Lung microvascular endothelial cell (primary cell): Measurements from ENCODE around the gene ADD1. TPM values are rescaled to one million over a fixed set of nuclear protein-coding genes. Genes with fewer than 3 reads are reported as not detected.
A peak's percentile ranks its signal among the peaks of the same experiment; 100 is the strongest.

Experiments
- DNase-seq, 2 donors: peaks; one replicate each; pipeline versions ENCODE4 v3.0.0 to v3.0.0-alpha.2; 2010; ENCODE audit warnings: low read depth in 2 of 2
- total RNA-seq: library from RNA; depleted of rRNA; stranded (reverse); fragments of >200 nt; gene quantifications from 2 replicates; pipeline ENCODE4 v1.2.1, GENCODE V29; 2014

ADD1 gene
- total RNA-seq, 1 donor from 2014 or later: 156 TPM

- DNase-seq: peak in 1 of 2 donors; percentile 44
Measured at GRCh38 chr4:2859514-2859913, 15.9 kb downstream of the ADD1 start.

DNA sequence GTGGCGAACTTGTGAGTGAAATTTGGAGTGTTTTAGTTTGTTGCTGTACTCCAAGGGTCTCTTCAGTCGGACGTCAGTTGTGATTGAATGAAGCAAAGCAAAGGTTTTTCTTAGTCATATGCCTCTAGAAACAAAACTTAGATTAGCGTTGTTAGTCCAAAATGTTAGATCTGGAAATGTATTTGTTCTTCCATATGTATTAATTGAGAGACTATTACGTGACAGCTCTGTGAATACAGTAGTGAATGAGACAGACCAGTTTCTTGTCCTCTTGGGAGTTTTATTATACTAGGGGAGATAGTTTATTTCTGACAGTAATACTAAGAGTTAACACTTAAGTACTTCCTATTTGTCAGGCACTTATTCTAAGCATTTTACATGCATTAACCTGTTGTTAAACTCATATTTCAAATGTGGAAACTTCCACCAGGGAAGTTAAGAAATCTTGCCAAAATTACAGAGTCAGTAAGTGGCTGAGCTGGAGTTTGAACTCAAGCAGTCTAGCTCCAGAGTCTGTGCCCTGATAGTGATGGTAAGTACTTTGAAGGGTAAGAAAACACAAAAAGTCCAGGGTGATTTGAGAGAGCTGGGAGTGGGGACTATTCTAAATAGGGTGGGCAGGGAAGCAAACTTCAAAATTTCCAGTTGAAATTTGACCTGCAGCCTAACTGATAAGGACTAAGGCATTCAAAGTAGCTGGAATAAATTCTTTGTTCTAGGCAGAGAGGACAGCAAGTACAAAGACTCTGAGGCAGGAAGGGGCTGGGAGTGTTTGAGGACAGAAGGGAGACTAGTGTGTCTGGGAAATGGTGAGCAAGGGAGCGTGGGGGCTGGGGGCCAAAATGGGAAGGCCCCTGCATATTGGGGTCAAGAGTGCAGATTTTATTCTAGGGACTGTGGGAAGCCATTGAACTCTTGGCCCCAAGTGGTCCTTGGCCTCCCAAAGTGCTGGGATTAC, 17.0 kb downstream of the ADD1 start:
- peak; percentile 24 to 46 for DNase-seq

- no peak for DNase-seq
Measured at GRCh38 chr4:2861631-2862436, 18.2 kb downstream of the ADD1 start.

DNA sequence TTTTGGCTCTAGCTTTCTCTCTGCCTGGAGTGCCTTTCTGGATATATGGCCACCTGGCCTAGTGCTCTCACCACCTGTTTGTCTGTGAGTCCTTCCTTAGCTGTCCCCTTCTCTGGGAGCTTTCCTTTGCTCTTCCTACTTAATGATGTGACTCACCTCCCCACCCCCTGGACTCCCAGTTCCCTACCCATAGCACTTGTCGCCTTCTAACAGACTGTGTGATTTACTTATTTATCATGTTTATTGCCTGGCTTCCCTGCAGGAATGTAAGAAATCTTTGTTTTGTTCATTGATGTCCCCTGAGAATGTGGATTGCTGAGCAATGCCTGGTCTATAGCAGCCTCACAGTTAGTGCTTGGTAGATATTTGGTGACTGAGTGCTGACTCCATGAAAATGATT, 18.9 kb downstream of the ADD1 start:
- DNase-seq: peak in 1 of 2 donors; percentile 51

DNA sequence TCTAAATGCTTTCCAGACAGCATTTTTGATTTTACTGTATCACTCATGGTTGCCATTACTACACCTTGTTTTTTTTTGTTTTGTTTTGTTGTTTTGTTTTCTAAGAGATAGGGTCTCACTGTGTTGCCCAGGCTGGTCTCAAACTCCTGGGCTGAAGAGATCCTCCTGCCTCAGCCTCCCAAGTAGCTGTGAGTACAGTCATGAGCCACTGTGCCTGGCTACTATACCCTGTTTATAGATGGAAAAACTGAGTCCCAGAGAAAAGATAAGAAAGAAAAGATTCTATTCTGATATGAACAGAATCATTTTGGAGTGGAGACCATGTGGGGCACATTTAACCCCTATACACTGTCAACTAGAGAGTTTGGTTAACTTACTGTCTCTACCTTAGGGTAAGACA, 20.0 kb downstream of the ADD1 start:
- DNase-seq: no peak

DNA sequence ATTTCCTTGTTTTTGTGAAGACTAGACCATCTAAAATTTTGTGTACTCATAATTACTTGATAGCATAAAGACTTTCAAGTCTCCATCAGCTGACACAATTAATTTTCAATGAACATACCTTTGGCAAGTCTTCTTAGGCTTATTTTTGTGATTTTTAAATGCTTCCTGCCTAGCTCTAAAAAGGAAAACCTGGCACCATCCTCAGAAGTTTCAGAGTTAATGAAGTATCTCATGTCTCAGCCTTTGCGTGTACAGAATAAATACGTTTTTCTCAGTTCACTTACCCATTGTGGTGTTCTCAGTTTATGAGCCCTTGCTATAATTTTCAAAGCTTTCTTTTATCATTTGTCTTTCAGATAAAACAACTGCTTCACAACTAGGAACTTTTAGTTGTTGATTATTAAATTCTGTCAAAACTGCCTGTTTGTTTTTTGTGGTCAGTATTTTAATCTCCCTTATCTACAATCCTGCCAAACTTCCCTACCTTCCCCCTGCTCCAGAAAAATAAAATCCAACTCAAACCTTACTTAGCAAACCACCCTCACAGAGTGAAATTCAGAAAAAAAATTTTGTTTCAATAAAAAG, 21.6 kb downstream of the ADD1 start:
- no peak for DNase-seq

DNA sequence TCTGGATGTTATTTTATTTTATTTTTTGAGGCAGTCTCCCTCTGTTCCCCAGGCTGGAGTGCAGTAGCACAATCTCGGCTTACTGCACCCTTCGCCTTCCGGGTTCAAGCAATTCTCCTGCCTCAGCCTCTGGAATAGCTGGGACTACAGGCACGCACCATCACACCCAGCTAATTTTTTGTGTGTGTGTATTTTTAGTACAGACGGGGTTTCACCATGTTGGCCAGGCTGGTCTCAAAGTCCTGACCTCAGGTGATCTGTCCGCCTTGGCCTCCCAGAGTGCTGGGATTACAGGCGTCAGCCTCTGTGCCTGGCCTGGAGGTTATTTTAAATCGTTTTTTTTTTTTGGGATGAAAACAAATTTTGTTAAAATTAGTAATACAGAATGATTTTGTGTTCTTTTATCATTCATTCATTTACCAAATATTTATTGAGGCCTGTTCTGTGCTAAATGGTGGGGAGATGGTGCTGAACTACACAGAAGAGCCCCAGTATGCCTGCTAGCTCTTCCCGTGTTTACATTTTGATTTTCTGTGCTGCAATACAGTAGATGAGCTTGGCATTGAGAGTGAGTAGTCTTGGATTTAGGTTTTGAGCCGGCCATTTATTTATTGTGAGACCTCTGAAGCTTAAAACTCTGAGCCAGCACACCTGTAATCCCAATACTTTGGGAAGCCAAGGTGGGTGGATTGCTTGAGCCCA, 22.7 kb downstream of the ADD1 start:
- no peak for DNase-seq

DNA sequence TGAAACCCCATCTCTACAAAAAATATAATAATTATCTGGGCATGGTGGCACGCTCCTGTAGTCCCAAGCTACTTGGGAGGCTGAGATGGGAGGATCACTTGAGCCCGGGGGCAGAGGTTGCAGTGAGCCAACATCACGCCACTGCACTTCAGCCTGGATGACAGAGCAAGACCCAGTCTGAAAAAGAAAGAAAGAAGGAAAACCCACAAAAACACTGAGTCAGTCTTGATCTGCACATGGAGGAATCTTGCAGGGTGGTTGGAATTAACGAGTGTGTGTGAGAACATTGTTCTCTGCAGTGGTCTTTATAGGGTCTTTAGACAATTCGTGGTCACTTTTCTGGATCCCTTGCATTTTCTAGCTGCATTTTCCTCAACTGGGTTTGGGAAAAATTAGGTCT, 23.2 kb downstream of the ADD1 start:
- DNase-seq: peak in 1 of 2 donors; percentile 27

GRCh38 chr4:2867758-2868491, 24.3 kb downstream of the ADD1 start:
- DNase-seq: peak; percentile 38 to 48

- DNase-seq: no peak
Measured at GRCh38 chr4:2868877-2869487, 25.3 kb downstream of the ADD1 start.

DNA sequence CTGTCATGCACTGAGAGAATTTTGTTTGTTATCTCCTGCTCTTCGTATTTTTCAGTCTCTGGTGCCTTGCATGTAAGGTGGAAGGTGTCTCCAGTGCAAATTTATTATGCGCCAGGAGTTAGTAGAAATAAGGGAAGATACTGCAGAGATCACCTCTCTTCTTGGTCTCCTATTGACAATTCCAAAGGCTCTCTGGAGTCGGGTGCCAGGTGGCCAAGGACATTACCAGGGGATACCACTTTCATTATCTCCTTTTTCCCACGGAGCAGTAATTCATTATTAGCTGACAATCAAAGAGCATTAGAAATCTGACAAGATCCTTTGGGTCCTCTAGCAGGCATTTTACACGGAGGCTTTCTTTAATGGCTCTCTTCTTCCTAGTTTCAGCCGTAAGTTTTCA, 26.0 kb downstream of the ADD1 start:
- no peak for DNase-seq

GRCh38 chr4:2870082-2870481, 26.4 kb downstream of the ADD1 start:
- no peak for DNase-seq

- no peak for DNase-seq
Measured at GRCh38 chr4:2871466-2871865, 27.8 kb downstream of the ADD1 start.

DNA sequence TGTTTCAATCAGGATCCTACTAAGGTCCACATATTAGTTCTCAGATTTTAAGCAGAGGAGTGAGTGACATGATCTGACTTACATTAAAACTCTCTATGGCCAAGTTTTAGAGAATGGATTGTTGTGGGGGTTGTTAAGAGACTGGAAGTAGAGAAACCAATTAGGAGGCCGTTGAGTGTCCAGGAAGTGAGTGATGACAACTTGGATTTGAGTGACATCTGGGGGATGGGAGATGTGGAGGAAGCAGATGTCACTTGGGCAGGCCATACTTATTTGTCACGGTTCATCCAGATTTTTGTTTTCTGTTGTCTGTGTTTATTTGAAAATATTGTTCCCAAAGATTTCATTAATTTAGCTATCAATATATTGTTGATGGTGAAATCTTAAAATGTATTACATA, 28.3 kb downstream of the ADD1 start:
- DNase-seq: peak; percentile 40 to 73

DNA sequence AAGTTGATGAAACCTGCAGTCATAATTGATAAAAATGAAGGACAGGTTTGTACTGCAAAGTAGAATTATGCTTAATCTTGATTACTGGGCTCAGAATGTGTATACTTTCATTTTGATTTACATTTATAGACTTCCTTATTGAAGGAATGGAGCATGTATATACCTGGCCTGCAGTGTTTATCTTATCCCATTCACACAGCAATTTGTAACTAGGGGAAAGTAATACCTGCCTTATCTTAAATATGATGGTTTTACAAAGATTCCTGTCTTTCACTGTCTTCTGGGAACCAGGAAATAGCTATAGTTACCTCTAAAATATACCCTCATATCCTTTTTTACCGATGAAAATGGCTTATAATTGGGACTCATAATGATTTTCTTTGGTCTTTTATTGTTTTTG, 29.7 kb downstream of the ADD1 start:
- no peak for DNase-seq

DNA sequence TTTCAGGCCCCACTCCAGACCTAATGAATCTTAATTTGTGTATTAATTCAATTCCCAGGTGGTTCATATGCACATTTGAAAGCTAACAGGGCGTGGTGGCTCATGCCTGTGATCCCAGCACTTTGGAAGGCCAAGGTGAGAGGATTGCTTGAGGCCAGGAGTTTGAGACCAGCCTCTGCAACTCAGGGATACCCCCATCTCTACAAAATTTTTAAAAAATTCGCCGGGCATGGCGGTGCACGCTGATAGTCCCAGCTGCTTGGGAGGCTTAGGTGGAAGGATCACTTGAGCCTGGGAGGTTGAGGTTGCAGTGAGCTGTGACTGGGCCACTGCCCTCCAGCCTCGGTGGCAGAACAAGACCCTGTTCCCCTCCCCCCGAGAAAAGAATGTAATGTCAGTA, 31.2 kb downstream of the ADD1 start:
- DNase-seq: no peak

- DNase-seq: no peak
Measured at GRCh38 chr4:2875556-2875955, 31.9 kb downstream of the ADD1 start.

GRCh38 chr4:2878346-2878745, 34.7 kb downstream of the ADD1 start:
- DNase-seq: no peak

DNA sequence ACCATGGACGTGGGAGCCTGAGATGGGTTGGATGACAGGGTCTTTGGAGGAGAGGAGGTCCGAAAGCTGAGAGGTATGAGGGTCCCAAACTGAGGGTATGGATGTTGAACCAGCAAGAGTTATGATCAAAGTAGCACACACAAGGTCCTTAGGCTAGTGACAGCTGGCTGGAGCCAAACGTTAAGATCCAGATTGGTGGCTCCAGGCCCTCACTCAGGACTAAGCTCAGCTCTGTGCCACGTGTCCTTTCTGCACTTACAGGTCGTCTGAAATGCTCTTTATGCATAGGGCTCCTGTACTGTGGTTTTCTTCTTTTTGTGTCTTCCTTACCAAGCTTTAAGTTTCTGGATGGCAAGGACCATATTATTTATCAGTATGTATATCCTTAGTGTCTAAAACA, 35.4 kb downstream of the ADD1 start:
- no peak for DNase-seq

- peak in 1 of 2 donors; percentile 43 for DNase-seq
Measured at GRCh38 chr4:2881431-2881830, 37.8 kb downstream of the ADD1 start.
